Measurements from ENCODE around the gene FOXJ2.
"Not testable (repeated sequence)": the region's sequence is repeated elsewhere in the genome, so short reads cannot be mapped to it uniquely, and the experiment has no call there.

- not testable (repeated sequence) for TF ChIP-seq EZH2 (IDR thresholded peaks at IDR 0.05; ENCODE audit: borderline replicate concordance, control insufficient read depth, low read depth, low read length); BHLHE40 (IDR thresholded peaks at IDR 0.05; ENCODE audit: borderline replicate concordance in 1 of 2, low read depth in 2 of 2, low read length in 1 of 2); POLR2A (IDR thresholded peaks at IDR 0.05; ENCODE audit: low read depth, low read length); SIX5 (IDR thresholded peaks at IDR 0.05; ENCODE audit: low read depth, low read length, severe bottlenecking); SUZ12 (IDR thresholded peaks at IDR 0.05; ENCODE audit: unreplicated experiment); IKZF2 (IDR thresholded peaks at IDR 0.05); ZBTB33 (IDR thresholded peaks at IDR 0.05); SIN3A (IDR thresholded peaks at IDR 0.05; ENCODE audit: low read depth, low read length); SREBF1 (IDR thresholded peaks at IDR 0.05; ENCODE audit: low read length)
- TF ChIP-seq, protein P1, sequence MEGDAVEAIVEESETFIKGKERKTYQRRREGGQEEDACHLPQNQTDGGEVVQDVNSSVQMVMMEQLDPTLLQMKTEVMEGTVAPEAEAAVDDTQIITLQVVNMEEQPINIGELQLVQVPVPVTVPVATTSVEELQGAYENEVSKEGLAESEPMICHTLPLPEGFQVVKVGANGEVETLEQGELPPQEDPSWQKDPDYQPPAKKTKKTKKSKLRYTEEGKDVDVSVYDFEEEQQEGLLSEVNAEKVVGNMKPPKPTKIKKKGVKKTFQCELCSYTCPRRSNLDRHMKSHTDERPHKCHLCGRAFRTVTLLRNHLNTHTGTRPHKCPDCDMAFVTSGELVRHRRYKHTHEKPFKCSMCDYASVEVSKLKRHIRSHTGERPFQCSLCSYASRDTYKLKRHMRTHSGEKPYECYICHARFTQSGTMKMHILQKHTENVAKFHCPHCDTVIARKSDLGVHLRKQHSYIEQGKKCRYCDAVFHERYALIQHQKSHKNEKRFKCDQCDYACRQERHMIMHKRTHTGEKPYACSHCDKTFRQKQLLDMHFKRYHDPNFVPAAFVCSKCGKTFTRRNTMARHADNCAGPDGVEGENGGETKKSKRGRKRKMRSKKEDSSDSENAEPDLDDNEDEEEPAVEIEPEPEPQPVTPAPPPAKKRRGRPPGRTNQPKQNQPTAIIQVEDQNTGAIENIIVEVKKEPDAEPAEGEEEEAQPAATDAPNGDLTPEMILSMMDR (IDR thresholded peaks at IDR 0.05 in 2 of 3, conservative IDR thresholded peaks at IDR 0.05 in 1 of 3; ENCODE audit: control insufficient read depth in 2 of 3, extremely low read depth in 1 of 3, insufficient read depth in 1 of 3, low read depth in 3 of 3, low read length in 3 of 3), result not testable (repeated sequence)
- TF ChIP-seq, protein P2, sequence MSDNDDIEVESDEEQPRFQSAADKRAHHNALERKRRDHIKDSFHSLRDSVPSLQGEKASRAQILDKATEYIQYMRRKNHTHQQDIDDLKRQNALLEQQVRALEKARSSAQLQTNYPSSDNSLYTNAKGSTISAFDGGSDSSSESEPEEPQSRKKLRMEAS (IDR thresholded peaks at IDR 0.05; ENCODE audit: low read depth, low read length), result not testable (repeated sequence)
- TF ChIP-seq, protein P3, sequence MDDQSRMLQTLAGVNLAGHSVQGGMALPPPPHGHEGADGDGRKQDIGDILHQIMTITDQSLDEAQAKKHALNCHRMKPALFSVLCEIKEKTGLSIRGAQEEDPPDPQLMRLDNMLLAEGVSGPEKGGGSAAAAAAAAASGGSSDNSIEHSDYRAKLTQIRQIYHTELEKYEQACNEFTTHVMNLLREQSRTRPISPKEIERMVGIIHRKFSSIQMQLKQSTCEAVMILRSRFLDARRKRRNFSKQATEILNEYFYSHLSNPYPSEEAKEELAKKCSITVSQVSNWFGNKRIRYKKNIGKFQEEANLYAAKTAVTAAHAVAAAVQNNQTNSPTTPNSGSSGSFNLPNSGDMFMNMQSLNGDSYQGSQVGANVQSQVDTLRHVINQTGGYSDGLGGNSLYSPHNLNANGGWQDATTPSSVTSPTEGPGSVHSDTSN (IDR thresholded peaks at IDR 0.05; ENCODE audit: insufficient replicate concordance, low read depth, low read length), result not testable (repeated sequence)
Observed at GRCh38 chr12:8018213-8018612, 14.3 kb upstream of the FOXJ2 start.
